Dermis lymphatic vessel endothelial cell (primary cell): ENCODE data around the gene GREM1. TPM values are rescaled to one million over a fixed set of nuclear protein-coding genes. Genes with fewer than 3 reads are reported as not detected.

Experiments
- total RNA-seq: library from RNA; depleted of rRNA; stranded (reverse); fragments of >200 nt; gene quantifications from 2 replicates; pipeline ENCODE4 v1.2.1, GENCODE V29; 2014

Gene GREM1
- 0.09 and 2.1 TPM in 2 replicates for total RNA-seq

DNA sequence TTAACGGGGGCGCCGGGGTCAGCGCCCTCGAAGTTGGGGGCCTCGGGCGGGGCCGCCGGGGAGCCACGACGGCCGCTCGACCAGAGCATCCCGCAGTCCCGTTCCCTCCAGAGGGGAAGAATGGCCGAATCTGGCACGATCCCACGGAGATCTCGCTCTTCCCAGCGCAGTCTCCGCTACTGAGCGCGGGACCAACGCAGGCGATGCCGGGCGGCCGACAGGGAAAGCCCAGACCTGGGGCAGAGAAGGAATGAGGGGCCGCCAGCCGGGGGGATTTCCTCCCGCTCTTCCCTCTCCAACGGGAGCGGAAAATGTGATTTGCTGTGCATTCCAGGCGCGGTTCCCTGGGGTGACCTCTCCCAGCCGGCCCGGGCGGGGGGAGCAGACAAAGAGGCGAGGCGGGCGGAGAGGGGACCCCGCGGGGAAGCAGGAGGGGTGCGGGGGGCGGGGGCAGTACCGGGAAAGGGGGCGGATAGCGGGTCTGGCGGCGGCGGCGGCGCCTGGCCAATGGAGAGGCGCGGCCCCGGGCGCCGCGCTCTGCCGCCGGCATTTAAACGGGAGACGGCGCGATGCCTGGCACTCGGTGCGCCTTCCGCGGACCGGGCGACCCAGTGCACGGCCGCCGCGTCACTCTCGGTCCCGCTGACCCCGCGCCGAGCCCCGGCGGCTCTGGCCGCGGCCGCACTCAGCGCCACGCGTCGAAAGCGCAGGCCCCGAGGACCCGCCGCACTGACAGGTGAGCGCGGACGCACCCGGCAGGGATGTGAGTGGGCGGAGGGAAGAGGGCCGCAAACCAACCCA lies at the start of gene GREM1:
GREM1 (plus strand) TSS at position 579 of the 801 bp plus-strand sequence. CDS start 12,687 bp downstream, outside the sequence.

Other genes starting within 250 kb of the GREM1 start
- gene GOLGA8N, start 124.5 kb upstream of the GREM1 start, total RNA-seq: 0.87 and 1.4 TPM in 2 replicates
- 3.4 and 4.3 TPM in 2 replicates for gene ARHGAP11A, start 102.5 kb upstream of the GREM1 start, total RNA-seq
- 0.22 and 0.60 TPM in 2 replicates for gene SCG5, start 76.3 kb upstream of the GREM1 start, total RNA-seq